OCI-LY1 (cell line): ENCODE measurements around the gene CEACAM20.

Experiments
- EZH2 ChIP-seq: fragments of 200-600 bp; sonication (generic), shearing (Covaris generic); IDR thresholded peaks from 2 replicates; pipeline ENCODE4 v1.8.0; 2017; ENCODE audit warnings: borderline replicate concordance, mixed run types, mild to moderate bottlenecking, antibody characterized with exemption, low read length, moderate library complexity, mixed read lengths
- TF ChIP-seq, protein P1 (sequence below): fragments of 200-600 bp; sonication (generic), shearing (Covaris generic); IDR thresholded peaks from 2 replicates; pipeline ENCODE4 v1.5.1; 2017; ENCODE audit warnings: mild to moderate bottlenecking, antibody characterized with exemption, low read length, moderate library complexity, mixed read lengths

DNA sequence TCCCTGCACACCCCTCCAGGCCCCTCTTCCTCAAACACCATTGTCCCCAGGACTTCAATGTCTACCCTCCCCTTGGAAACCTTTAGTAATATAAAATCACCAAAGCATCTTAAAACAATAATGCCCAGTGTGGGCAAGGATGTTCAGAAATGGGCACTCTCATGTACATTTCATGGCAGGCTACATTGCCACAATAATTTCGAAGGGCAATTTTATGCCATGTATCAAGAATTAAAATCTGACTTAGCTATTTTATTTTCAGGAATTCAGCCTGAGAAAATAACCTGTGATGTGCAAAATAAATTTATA lies 48.0 kb upstream of the CEACAM20 start:
- TF ChIP-seq EZH2, result no peak
- TF ChIP-seq, protein P1, sequence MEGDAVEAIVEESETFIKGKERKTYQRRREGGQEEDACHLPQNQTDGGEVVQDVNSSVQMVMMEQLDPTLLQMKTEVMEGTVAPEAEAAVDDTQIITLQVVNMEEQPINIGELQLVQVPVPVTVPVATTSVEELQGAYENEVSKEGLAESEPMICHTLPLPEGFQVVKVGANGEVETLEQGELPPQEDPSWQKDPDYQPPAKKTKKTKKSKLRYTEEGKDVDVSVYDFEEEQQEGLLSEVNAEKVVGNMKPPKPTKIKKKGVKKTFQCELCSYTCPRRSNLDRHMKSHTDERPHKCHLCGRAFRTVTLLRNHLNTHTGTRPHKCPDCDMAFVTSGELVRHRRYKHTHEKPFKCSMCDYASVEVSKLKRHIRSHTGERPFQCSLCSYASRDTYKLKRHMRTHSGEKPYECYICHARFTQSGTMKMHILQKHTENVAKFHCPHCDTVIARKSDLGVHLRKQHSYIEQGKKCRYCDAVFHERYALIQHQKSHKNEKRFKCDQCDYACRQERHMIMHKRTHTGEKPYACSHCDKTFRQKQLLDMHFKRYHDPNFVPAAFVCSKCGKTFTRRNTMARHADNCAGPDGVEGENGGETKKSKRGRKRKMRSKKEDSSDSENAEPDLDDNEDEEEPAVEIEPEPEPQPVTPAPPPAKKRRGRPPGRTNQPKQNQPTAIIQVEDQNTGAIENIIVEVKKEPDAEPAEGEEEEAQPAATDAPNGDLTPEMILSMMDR, result no peak
